Smooth muscle cell (in vitro differentiated cells): Measurements from ENCODE around the gene GPR78. TPM values are rescaled to one million over a fixed set of nuclear protein-coding genes. Genes with fewer than 3 reads are reported as not detected.

Experiments
- DNase-seq: peaks from one replicate; lab custom pipeline; 2025; ENCODE audit not compliant: unreplicated experiment; lab: John Stamatoyannopoulos, UW
- H2AFZ ChIP-seq: fragments of 200-600 bp; sonication (generic); 2 replicates; pipeline ENCODE4 v1.6.0; 2016; ENCODE audit warnings: antibody characterized with exemption, low read depth, mild to moderate bottlenecking
- H3F3A ChIP-seq: fragments of 200-600 bp; sonication (generic); 2 replicates; pipeline ENCODE4 v1.6.0; 2017; ENCODE audit warnings: antibody characterized with exemption, low read depth
- H3K27ac ChIP-seq: fragments of 200-600 bp; sonication (generic); 2 replicates; pipeline ENCODE4 v1.5.1; 2016; ENCODE audit warnings: low read depth, mild to moderate bottlenecking
- H3K27me3 ChIP-seq: fragments of 200-600 bp; sonication (generic); 2 replicates; pipeline ENCODE4 v1.6.1; 2016; ENCODE audit warnings: low read depth, mild to moderate bottlenecking
- H3K36me3 ChIP-seq: fragments of 200-600 bp; sonication (generic); 2 replicates; pipeline ENCODE4 v1.5.1; 2016; ENCODE audit warnings: low read depth
- H3K4me1 ChIP-seq: fragments of 200-600 bp; sonication (generic); 2 replicates; pipeline ENCODE4 v1.5.1; 2016; ENCODE audit warnings: low read depth
- H3K4me2 ChIP-seq: fragments of 200-600 bp; sonication (generic); 2 replicates; pipeline ENCODE4 v1.6.0; 2016; ENCODE audit warnings: mild to moderate bottlenecking
- H3K4me3 ChIP-seq: fragments of 200-600 bp; sonication (generic); 2 replicates; pipeline ENCODE4 v1.5.1; 2016; ENCODE audit warnings: mild to moderate bottlenecking
- H3K79me2 ChIP-seq: fragments of 200-600 bp; sonication (generic); 2 replicates; pipeline ENCODE4 v1.6.0; 2016; ENCODE audit warnings: low read depth, mild to moderate bottlenecking
- H3K9ac ChIP-seq: fragments of 200-600 bp; sonication (generic); 2 replicates; pipeline ENCODE4 v1.6.0; 2016; ENCODE audit warnings: low read depth
- H3K9me3 ChIP-seq: fragments of 200-600 bp; sonication (generic); replicated peaks from 2 replicates; pipeline ENCODE4 v1.5.1; 2016; ENCODE audit warnings: low read depth
- H4K20me1 ChIP-seq: fragments of 200-600 bp; sonication (generic); 2 replicates; pipeline ENCODE4 v1.6.0; 2016; ENCODE audit warnings: low read depth
- WGBS: methylation state at CpG from one replicate; pipeline ENCODE4 v1.1.7; 2016; ENCODE audit warnings: low lambda C conversion rate; 5-methylcytosine and 5-hydroxymethylcytosine counted together
- polyA plus RNA-seq: library from polyadenylated mRNA; unstranded; fragments of >200 nt; fragmentation: Nextera tagmentation; extraction: Ambion mirVana; gene quantifications from 2 replicates; pipeline ENCODE4 v1.2.1, GENCODE V29; 2016
- total RNA-seq: library from RNA; depleted of rRNA; stranded (reverse); fragments of >200 nt; gene quantifications from 2 replicates; pipeline ENCODE4 v1.2.3, GENCODE V29; 2014
- TF ChIP-seq, protein P1 (sequence below): fragments of 200-600 bp; sonication (generic); IDR thresholded peaks from 2 replicates; pipeline ENCODE4 v1.5.1; 2017; ENCODE audit warnings: borderline replicate concordance, mild to moderate bottlenecking, antibody characterized with exemption; ENCODE audit not compliant: insufficient read depth, poor library complexity, severe bottlenecking

Gene GPR78
- total and polyA plus RNA-seq, 2 experiments from 2014 or later = 0.05 TPM; not detected in 1

DNA sequence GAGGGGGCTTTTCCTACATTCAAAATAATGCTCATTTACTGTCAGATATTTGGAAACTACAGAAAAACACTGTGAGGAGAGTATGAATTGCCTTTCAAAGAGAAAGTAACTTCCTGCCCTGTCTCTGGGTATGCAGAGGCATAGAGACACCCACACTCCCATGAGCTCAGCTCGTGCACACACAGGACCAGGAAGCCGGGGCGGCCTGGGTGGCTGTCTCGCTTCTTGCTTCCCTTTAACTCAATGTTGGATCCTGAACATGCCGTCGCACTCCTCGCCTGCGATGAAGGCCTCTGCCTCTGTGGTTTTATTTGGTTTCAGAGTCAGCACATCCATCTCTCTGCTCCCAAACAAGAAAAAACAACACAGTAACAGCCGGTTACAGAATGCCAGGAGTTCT, 40.1 kb upstream of the GPR78 start:
- H3K4me3 ChIP-seq = no peak overlapping the region
- TF ChIP-seq, protein P1, sequence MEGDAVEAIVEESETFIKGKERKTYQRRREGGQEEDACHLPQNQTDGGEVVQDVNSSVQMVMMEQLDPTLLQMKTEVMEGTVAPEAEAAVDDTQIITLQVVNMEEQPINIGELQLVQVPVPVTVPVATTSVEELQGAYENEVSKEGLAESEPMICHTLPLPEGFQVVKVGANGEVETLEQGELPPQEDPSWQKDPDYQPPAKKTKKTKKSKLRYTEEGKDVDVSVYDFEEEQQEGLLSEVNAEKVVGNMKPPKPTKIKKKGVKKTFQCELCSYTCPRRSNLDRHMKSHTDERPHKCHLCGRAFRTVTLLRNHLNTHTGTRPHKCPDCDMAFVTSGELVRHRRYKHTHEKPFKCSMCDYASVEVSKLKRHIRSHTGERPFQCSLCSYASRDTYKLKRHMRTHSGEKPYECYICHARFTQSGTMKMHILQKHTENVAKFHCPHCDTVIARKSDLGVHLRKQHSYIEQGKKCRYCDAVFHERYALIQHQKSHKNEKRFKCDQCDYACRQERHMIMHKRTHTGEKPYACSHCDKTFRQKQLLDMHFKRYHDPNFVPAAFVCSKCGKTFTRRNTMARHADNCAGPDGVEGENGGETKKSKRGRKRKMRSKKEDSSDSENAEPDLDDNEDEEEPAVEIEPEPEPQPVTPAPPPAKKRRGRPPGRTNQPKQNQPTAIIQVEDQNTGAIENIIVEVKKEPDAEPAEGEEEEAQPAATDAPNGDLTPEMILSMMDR = no peak
- no peaks in the 10 kb centered on the region for H3K4me1 ChIP-seq
- no peak overlapping the region for H3K4me2 ChIP-seq
- no peaks in the 10 kb centered on the region for H3F3A ChIP-seq
- H3K79me2 ChIP-seq = no peaks in the 10 kb centered on the region
- no peaks in the 10 kb centered on the region for H4K20me1 ChIP-seq
- H3K27me3 ChIP-seq = no peaks in the 10 kb centered on the region
- H3K9ac ChIP-seq = no peak overlapping the region
- no peaks in the 10 kb centered on the region for H3K36me3 ChIP-seq
- H3K9me3 ChIP-seq = no peaks in the 10 kb centered on the region
- H3K27ac ChIP-seq = no peak overlapping the region
- WGBS = 87% methylated on average over 8 of the region's 9 CpGs
- no peak overlapping the region for H2AFZ ChIP-seq
- DNase-seq = no peak

DNA sequence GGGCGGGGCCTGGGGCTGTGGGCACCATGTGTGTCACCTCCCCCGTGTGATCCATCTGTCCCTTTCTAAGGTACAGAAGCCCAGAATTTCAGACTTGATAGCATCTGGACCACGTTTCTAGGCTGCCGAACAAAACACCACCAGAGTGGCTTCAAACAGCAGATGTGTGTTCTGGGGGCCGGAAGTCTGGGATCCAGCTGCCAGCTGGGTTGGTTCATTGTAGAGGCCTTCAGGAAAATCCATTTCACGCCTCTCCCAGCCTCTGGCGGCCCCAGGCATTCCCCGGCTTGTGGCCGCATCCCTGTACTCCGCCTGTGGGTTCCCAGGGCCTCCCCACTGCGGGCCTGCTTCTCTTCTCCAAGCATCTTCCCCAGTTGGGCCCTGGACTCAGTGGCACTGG, 39.6 kb upstream of the GPR78 start:
- TF ChIP-seq, protein P1 = no peak
- Histone ChIP-seq H3K36me3 (no peaks in the 10 kb centered on the region), H3F3A (no peaks in the 10 kb centered on the region), H3K4me3 (no peak overlapping the region), H3K9ac (no peak overlapping the region), H3K27ac (no peak overlapping the region), H3K9me3 (no peaks in the 10 kb centered on the region), H3K27me3 (no peaks in the 10 kb centered on the region), H3K4me1 (no peaks in the 10 kb centered on the region), H3K4me2 (no peak overlapping the region), H3K79me2 (no peaks in the 10 kb centered on the region), H4K20me1 (no peaks in the 10 kb centered on the region), H2AFZ (no peak overlapping the region)
- WGBS = 96% methylated on average over 11 of the region's 11 CpGs
- DNase-seq = no peak

DNA sequence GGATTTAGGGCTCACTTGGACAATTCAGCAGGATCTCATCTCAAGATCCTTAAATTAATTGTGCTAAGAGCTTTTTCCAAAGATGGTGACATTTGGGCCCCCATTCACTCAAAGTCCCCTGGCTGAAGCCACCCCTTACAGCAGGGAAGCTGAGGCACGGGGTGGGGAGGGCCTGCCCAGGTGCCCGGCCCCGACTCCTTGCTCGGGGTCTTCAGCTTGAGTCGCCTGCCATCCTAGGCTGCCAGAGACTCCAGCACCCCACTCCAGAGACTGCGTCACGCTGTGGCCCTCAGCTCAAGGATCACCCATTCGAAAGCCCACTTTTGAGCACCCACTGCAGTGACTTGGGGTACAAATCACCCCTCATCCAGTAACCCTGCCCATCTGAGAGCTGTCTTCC, 39.2 kb upstream of the GPR78 start:
- DNase-seq = no peak
- 93% methylated on average over 8 of the region's 8 CpGs for WGBS

More for the DNA sequence above, 39.2 kb upstream of the GPR78 start:
- Histone ChIP-seq H3K9ac (no peak overlapping the region), H4K20me1 (no peaks in the 10 kb centered on the region), H3K4me1 (no peaks in the 10 kb centered on the region), H3K4me3 (no peak overlapping the region), H3K79me2 (no peaks in the 10 kb centered on the region), H3K27me3 (no peaks in the 10 kb centered on the region), H3F3A (no peaks in the 10 kb centered on the region), H3K27ac (no peak overlapping the region), H2AFZ (no peak overlapping the region), H3K9me3 (no peaks in the 10 kb centered on the region), H3K36me3 (no peaks in the 10 kb centered on the region), H3K4me2 (no peak overlapping the region)
- TF ChIP-seq, protein P1 = no peak
